B cell (primary cell): ENCODE data around the gene C1QL2. TPM values are rescaled to one million over a fixed set of nuclear protein-coding genes. Genes with fewer than 3 reads are reported as not detected.

Experiments used
- ATAC-seq: fragments of 200-7000 bp; cut with Tn5 transposase; one replicate; pipeline ENCODE4 v1.10.0; 2021; ENCODE audit warnings: low read depth, mild to moderate bottlenecking, moderate number of reproducible peaks, moderate library complexity
- CTCF ChIA-PET: fragments of 350-600 bp; sonication (Branson Sonifier 250); formaldehyde crosslinking; loops from one replicate; lab custom pipeline; 2021; ENCODE audit warnings: antibody characterized with exemption, inconsistent platforms; lab: Charles Lee
- POLR2A ChIA-PET: fragments of 350-600 bp; sonication (Branson Sonifier 250); formaldehyde crosslinking; loops from one replicate; lab custom pipeline; 2021; ENCODE audit warnings: antibody characterized with exemption; lab: Charles Lee
- DNase-seq: peaks from one replicate; pipeline ENCODE4 v3.0.0; 2013
- H2AFZ ChIP-seq: 2 replicates; pipeline ENCODE4 v1.6.1; 2012; ENCODE audit warnings: mild to moderate bottlenecking, low read depth, low read length; ENCODE audit not compliant: insufficient read depth, poor library complexity, severe bottlenecking
- H3K27ac ChIP-seq, 2 donors: 1 replicate in 1 of 2; 2 replicates in 1 of 2; pipeline ENCODE4 v1.5.1; 2012 to 2013; ENCODE audit warnings: low read length in 2 of 2, mild to moderate bottlenecking in 2 of 2, moderate library complexity in 1 of 2
- H3K27me3 ChIP-seq, 4 experiments: fragments of 200-600 bp in 1 of 4; sonication (generic) in 1 of 4; replicated peaks in 1 of 4; 1 replicate in 2 of 4; 2 replicates in 2 of 4; pipeline versions ENCODE4 v1.6.1 to v1.7.0; 2013 to 2016; ENCODE audit warnings: low read length in 3 of 4, mild to moderate bottlenecking in 2 of 4, mixed read lengths in 1 of 4, moderate library complexity in 1 of 4; ENCODE audit not compliant: insufficient read depth in 4 of 4, control insufficient read depth in 3 of 4; ENCODE audit errors: control extremely low read depth in 1 of 4
- H3K36me3 ChIP-seq, 2 experiments: replicated peaks in 1 of 2; 1 replicate in 1 of 2; 2 replicates in 1 of 2; pipeline versions ENCODE4 v1.6.1 to v1.7.1; 2013; ENCODE audit warnings: low read length in 1 of 2; ENCODE audit not compliant: insufficient read depth in 2 of 2, control insufficient read depth in 1 of 2; ENCODE audit errors: control extremely low read depth in 1 of 2, extremely low read depth in 1 of 2
- H3K4me1 ChIP-seq, 2 donors: fragments of 200-600 bp in 1 of 2; sonication (generic) in 1 of 2; 1 replicate in 1 of 2; 2 replicates in 1 of 2; pipeline versions ENCODE4 v1.5.1 to v1.6.1; 2013 to 2017; ENCODE audit warnings: low read length in 2 of 2; ENCODE audit not compliant: control insufficient read depth in 2 of 2, insufficient read depth in 2 of 2
- H3K4me2 ChIP-seq: replicated peaks from 2 replicates; pipeline ENCODE3; 2012; ENCODE audit warnings: mild to moderate bottlenecking, low read depth, low read length; ENCODE audit not compliant: poor library complexity, severe bottlenecking
- H3K4me3 ChIP-seq, 5 experiments: fragments of 200-600 bp in 1 of 5; sonication (generic) in 1 of 5; 1 replicate in 3 of 5; 2 replicates in 2 of 5; pipeline versions ENCODE4 v1.5.1 to v1.7.0; 2011 to 2016; ENCODE audit warnings: low read length in 4 of 5, mild to moderate bottlenecking in 4 of 5, low read depth in 2 of 5, control low read depth in 1 of 5, moderate library complexity in 1 of 5; ENCODE audit not compliant: insufficient read depth in 1 of 5; ENCODE audit errors: control extremely low read depth in 1 of 5, extremely low read depth in 1 of 5
- H3K79me2 ChIP-seq: fragments of 200-600 bp; sonication (generic); one replicate; pipeline ENCODE4 v1.6.0; 2016; ENCODE audit warnings: low read length; ENCODE audit not compliant: control insufficient read depth, insufficient read depth
- H3K9ac ChIP-seq: fragments of 200-600 bp; sonication (generic); 2 replicates; pipeline ENCODE4 v1.6.1; 2017; ENCODE audit warnings: mild to moderate bottlenecking, low read length, moderate library complexity
- H3K9me3 ChIP-seq, 3 donors: one replicate each; pipeline versions ENCODE4 v1.6.1 to v1.7.1; 2013; ENCODE audit warnings: low read length in 2 of 3; ENCODE audit not compliant: control insufficient read depth in 2 of 3, insufficient read depth in 1 of 3; ENCODE audit errors: control extremely low read depth in 1 of 3
- H4K20me1 ChIP-seq: 2 replicates; pipeline ENCODE4 v1.6.0; 2012; ENCODE audit warnings: mild to moderate bottlenecking, low read length; ENCODE audit not compliant: insufficient read depth, control insufficient read depth, poor library complexity, severe bottlenecking
- H3K27ac Mint-ChIP-seq: one replicate; pipeline ENCODE4 v1.8.0; 2021; ENCODE audit warnings: mixed read lengths
- H3K27me3 Mint-ChIP-seq: one replicate; pipeline ENCODE4 v1.8.0; 2021; ENCODE audit warnings: mixed read lengths
- H3K4me1 Mint-ChIP-seq: one replicate; pipeline ENCODE4 v1.8.0; 2021; ENCODE audit warnings: mixed read lengths
- H3K4me3 Mint-ChIP-seq: one replicate; pipeline ENCODE4 v1.8.0; 2021; ENCODE audit warnings: mixed read lengths
- H3K9me3 Mint-ChIP-seq: one replicate; pipeline ENCODE4 v1.8.0; 2022; ENCODE audit warnings: mixed read lengths; ENCODE audit not compliant: insufficient read depth
- CTCF ChIP-seq: fragments of 200-600 bp; IDR thresholded peaks from one replicate; pipeline ENCODE4 v1.8.0; 2022; ENCODE audit warnings: antibody characterized with exemption, mild to moderate bottlenecking
- EZH2 ChIP-seq: IDR thresholded peaks from 2 replicates; pipeline ENCODE4 v1.6.1; 2012; ENCODE audit warnings: borderline replicate concordance, low read depth, mild to moderate bottlenecking, moderate library complexity, low read length; ENCODE audit not compliant: insufficient read depth, poor library complexity, severe bottlenecking
- WGBS: methylation state at CpG from one replicate; pipeline ENCODE4 v1.1.5; 2013; ENCODE audit warnings: missing lambda C conversion rate; ENCODE audit not compliant: insufficient coverage; 5-methylcytosine and 5-hydroxymethylcytosine counted together
- intact Hi-C: fragments of 100-400 bp; cut with micrococcal nuclease; formaldehyde crosslinking; loops from one replicate; pipeline ENCODE4 v1.10.0; 2022
- polyA minus RNA-seq: library from RNA; depleted of rRNA, polyadenylated mRNA; stranded (reverse); fragments of >200 nt; gene quantifications from 2 replicates; pipeline ENCODE4 v1.2.3, GENCODE V29; 2012
- polyA plus RNA-seq: library from polyadenylated mRNA; depleted of rRNA; stranded (reverse); fragments of >200 nt; gene quantifications from 2 replicates; pipeline ENCODE4 v1.2.3, GENCODE V29; 2012
- total RNA-seq, 2 donors: library from RNA; stranded (reverse); fragments of 120-200 nt in 1 of 2; gene quantifications; 1 replicate in 1 of 2; 2 replicates in 1 of 2; pipeline versions ENCODE4 v1.2.3 to v1.2.4, GENCODE V29; 2013 to 2022

C1QL2 gene
- not detected in 2 replicates for total RNA-seq
- total RNA-seq (2013): not detected
- polyA plus RNA-seq: not detected in 2 replicates
- not detected in 2 replicates for polyA minus RNA-seq

DNA sequence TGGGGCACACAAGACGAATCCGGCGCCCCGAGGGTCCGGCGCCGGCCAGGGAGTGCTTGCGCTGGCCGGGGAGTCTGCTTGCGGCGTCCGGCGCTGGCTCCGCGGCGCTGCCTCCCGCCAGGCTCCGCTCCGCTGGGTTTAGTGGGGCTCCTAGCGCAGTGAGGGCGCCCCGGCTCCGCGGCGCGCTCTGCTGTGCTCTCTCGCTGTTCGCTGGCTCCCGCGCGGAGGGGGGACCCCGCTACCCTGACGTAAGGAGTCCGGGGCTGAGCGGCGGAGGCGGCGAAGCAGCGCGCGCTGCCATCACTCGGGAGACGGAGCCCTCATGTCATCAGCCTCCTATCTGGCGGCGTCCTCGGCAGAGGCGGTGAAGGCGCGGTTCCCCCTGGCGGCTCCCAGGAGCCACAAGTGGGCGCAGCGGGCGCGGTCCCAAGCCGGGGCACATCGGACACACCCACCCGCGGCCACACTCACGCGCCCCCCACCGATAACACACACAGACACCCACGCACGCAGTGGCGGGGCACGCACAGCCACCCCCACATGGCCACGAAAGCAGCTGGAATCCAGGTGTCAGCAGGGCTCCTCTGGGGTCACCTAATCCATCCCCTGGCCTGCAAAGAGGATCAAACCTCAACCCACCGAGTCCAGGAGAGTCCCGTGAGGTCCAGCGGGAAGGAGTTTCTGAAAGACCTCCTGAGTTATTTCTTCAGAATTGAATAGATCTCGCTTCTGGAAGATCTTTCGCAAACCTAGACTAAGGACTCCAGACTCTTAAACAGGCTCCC is at the start of gene C1QL2:
TSS of gene C1QL2 (minus strand) at position 189 of the 785 bp plus-strand sequence. CDS start 482 bp downstream, outside the sequence.
- no peak within 1 kb of the TSS for H3K27ac Mint-ChIP-seq
- no peak within 1 kb of the TSS for H3K4me3 Mint-ChIP-seq
- TF ChIP-seq CTCF (no peak), EZH2 (no peak)
- ATAC-seq (no peak), DNase-seq (no peak)
- H3K9me3 Mint-ChIP-seq: no peaks in the 10 kb centered on the region
- CTCF ChIA-PET: no interaction called here
- Histone ChIP-seq H3K27me3 (peaks cover 0 to 35% (median 12%) of the 10 kb centered on the region in 4 experiments), H3K27ac (no peak within 1 kb of the TSS), H3K9me3 (peaks cover 0 to 7% (median 0%) of the 10 kb centered on the region in 3 donors), H3K36me3 (no peaks in the 10 kb centered on the region), H3K4me3 (no peak within 1 kb of the TSS), H2AFZ (no peak within 1 kb of the TSS), H3K79me2 (no peaks in the 10 kb centered on the region), H3K4me1 (no peaks in the 10 kb centered on the region), H4K20me1 (no peaks in the 10 kb centered on the region), H3K9ac (no peak within 1 kb of the TSS), H3K4me2 (no peak within 1 kb of the TSS)
- POLR2A ChIA-PET: no interaction called here
- peaks cover 2% of the 10 kb centered on the region for H3K4me1 Mint-ChIP-seq
- H3K27me3 Mint-ChIP-seq: peaks cover 50% of the 10 kb centered on the region
- intact Hi-C loops: no loop called here
- WGBS: 8% methylated on average over 71 of the region's 71 CpGs

GRCh38 chr2:119207447-119207846 is 48.9 kb upstream of the C1QL2 start:
- 89% methylated on average over 1 of the region's 2 CpGs for WGBS

More at GRCh38 chr2:119207447-119207846, 48.9 kb upstream of the C1QL2 start:
- Mint-ChIP-seq H3K27ac (no peak overlapping the region), H3K27me3 (peaks cover 5% of the 10 kb centered on the region), H3K9me3 (no peaks in the 10 kb centered on the region), H3K4me1 (peaks cover 9% of the 10 kb centered on the region), H3K4me3 (no peak overlapping the region)
- Histone ChIP-seq H3K9me3 (no peaks in the 10 kb centered on the region), H3K4me1 (peaks cover 0 to 9% of the 10 kb centered on the region in 2 donors), H4K20me1 (no peaks in the 10 kb centered on the region), H2AFZ (no peak overlapping the region), H3K36me3 (no peaks in the 10 kb centered on the region), H3K79me2 (no peaks in the 10 kb centered on the region), H3K9ac (no peak overlapping the region), H3K27ac (no peak overlapping the region), H3K4me3 (no peak overlapping the region), H3K4me2 (no peak overlapping the region), H3K27me3 (peaks cover 0 to 3% (median 0%) of the 10 kb centered on the region in 4 experiments)
- TF ChIP-seq CTCF (no peak), EZH2 (no peak)
- intact Hi-C loops: no loop called here
- ChIA-PET CTCF (no interaction called here), POLR2A (no interaction called here)
- DNase-seq: no peak
- ATAC-seq: no peak
